Measurements from ENCODE around the gene LRRC40.

GRCh38 chr1:70205434-70206118 lies at the start of gene LRRC40:
- TF ChIP-seq GABPB1 (CRISPR knock-in tag; IDR thresholded peaks at IDR 0.05) (peak; percentile 81), TCF3 (CRISPR knock-in tag; IDR thresholded peaks at IDR 0.05) (0 out of 2 replicates have a peak, but pooled peaks have one; percentile 29), SIN3B (IDR thresholded peaks at IDR 0.05; ENCODE audit: low read depth) (peak; percentile 90), NR1H2 (CRISPR knock-in tag; IDR thresholded peaks at IDR 0.05) (no peak), SMC3 (conservative IDR thresholded peaks at IDR 0.05; ENCODE audit: insufficient read depth, low read depth, low read length) (no peak), STAT5B (CRISPR knock-in tag; IDR thresholded peaks at IDR 0.05) (no peak), MITF (IDR thresholded peaks at IDR 0.05) (no peak), CTCF (IDR thresholded peaks at IDR 0.05 in 2 of 3, conservative IDR thresholded peaks at IDR 0.05 in 1 of 3; ENCODE audit: insufficient read depth in 2 of 3, low read depth in 1 of 3, low read length in 3 of 3) (0 out of 6 replicates have a peak, but pooled peaks of 2 of the 3 experiments have one; percentile 1 to 27)
